T-cell (primary cell): ENCODE measurements around the gene TNS1. TPM values are rescaled to one million over a fixed set of nuclear protein-coding genes. Genes with fewer than 3 reads are reported as not detected.

ENCODE experiments used
- ATAC-seq, 4 experiments: fragments of 200-7000 bp in 3 of 4; fragments of 150-1000 bp in 1 of 4; cut with Tn5 transposase; replicated peaks in 1 of 4; 1 replicate in 3 of 4; 2 replicates in 1 of 4; pipeline ENCODE4 v1.10.0; 2021; ENCODE audit warnings: moderate library complexity in 3 of 4, mild to moderate bottlenecking in 2 of 4, moderate number of reproducible peaks in 1 of 4
- CTCF ChIA-PET, 2 donors: fragments of 300-600 bp; sonication (Branson Sonifier 250); formaldehyde crosslinking; loops; one replicate each; lab custom pipeline; 2022; ENCODE audit warnings: antibody characterized with exemption in 2 of 2; lab: Charles Lee
- POLR2A ChIA-PET, 2 donors: fragments of 300-600 bp; sonication (Branson Sonifier 250); formaldehyde crosslinking; loops; one replicate each; lab custom pipeline; 2022; ENCODE audit warnings: antibody characterized with exemption in 2 of 2; lab: Charles Lee
- DNase-seq, 35 experiments: peaks; one replicate each; pipeline versions ENCODE4 v3.0.0 to v3.0.0-alpha.2; 2013 to 2023
- H3K27ac ChIP-seq: one replicate; pipeline ENCODE4 v1.5.1; 2013; ENCODE audit warnings: low read length
- H3K27me3 ChIP-seq, 2 experiments: replicated peaks in 1 of 2; 1 replicate in 1 of 2; 2 replicates in 1 of 2; pipeline versions ENCODE4 v1.6.1 to v1.7.0; 2013; ENCODE audit warnings: low read length in 1 of 2, mixed read lengths in 1 of 2; ENCODE audit not compliant: control insufficient read depth in 2 of 2, insufficient read depth in 2 of 2; ENCODE audit errors: extremely low read depth in 1 of 2
- H3K36me3 ChIP-seq, 2 donors: 1 replicate in 1 of 2; 2 replicates in 1 of 2; pipeline versions ENCODE4 v1.6.1 to v1.7.0; 2013; ENCODE audit warnings: low read length in 1 of 2; ENCODE audit not compliant: control insufficient read depth in 2 of 2, insufficient read depth in 1 of 2; ENCODE audit errors: extremely low read depth in 1 of 2
- H3K4me1 ChIP-seq, 2 experiments: 1 replicate in 1 of 2; 2 replicates in 1 of 2; pipeline versions ENCODE4 v1.6.1 to v1.7.0; 2013; ENCODE audit warnings: low read length in 2 of 2, mixed read lengths in 1 of 2; ENCODE audit not compliant: insufficient read depth in 2 of 2, control insufficient read depth in 1 of 2; ENCODE audit errors: extremely low read depth in 1 of 2
- H3K4me3 ChIP-seq, 2 donors: 1 replicate in 1 of 2; 2 replicates in 1 of 2; pipeline versions ENCODE4 v1.5.1 to v1.7.0; 2013; ENCODE audit warnings: mild to moderate bottlenecking in 2 of 2, low read length in 1 of 2, moderate library complexity in 1 of 2; ENCODE audit not compliant: control insufficient read depth in 1 of 2; ENCODE audit errors: extremely low read depth in 1 of 2
- H3K9me3 ChIP-seq: 2 replicates; pipeline ENCODE4 v1.7.0; 2013
- H3K27ac Mint-ChIP-seq, 2 donors: one replicate each; pipeline ENCODE4 v1.8.0; 2020 to 2021; ENCODE audit warnings: mild to moderate bottlenecking in 2 of 2, mixed read lengths in 2 of 2
- H3K27me3 Mint-ChIP-seq, 2 donors: one replicate each; pipeline ENCODE4 v1.8.0; 2021 to 2022; ENCODE audit warnings: mixed read lengths in 2 of 2
- H3K36me3 Mint-ChIP-seq: one replicate; pipeline ENCODE4 v1.8.0; 2021; ENCODE audit warnings: mixed read lengths
- H3K4me1 Mint-ChIP-seq, 3 donors: one replicate each; pipeline ENCODE4 v1.8.0; 2020 to 2022; ENCODE audit warnings: mixed read lengths in 3 of 3, mild to moderate bottlenecking in 1 of 3
- H3K4me3 Mint-ChIP-seq, 3 donors: one replicate each; pipeline ENCODE4 v1.8.0; 2020 to 2022; ENCODE audit warnings: mild to moderate bottlenecking in 3 of 3, mixed read lengths in 3 of 3, moderate library complexity in 3 of 3
- H3K9me3 Mint-ChIP-seq, 3 donors: one replicate each; pipeline ENCODE4 v1.8.0; 2020 to 2022; ENCODE audit warnings: mixed read lengths in 3 of 3
- WGBS: methylation state at CpG from one replicate; pipeline ENCODE4 v1.1.5; 2013; ENCODE audit warnings: missing lambda C conversion rate; ENCODE audit not compliant: insufficient coverage; 5-methylcytosine and 5-hydroxymethylcytosine counted together
- total RNA-seq, 35 experiments: library from RNA in 6 of 35; stranded (reverse) in 6 of 35; fragments of 120-200 nt in 1 of 35; gene quantifications; one replicate each; pipeline versions ENCODE4 v1.2.1 to v1.2.4 and lab custom pipeline; 2013 to 2026

TNS1 gene
- total RNA-seq, 5 donors from 2014 or later (not counting 1 experiment from before 2014, with no cell fraction given): 0.28 to 2.1 (median 1.3) TPM

DNA sequence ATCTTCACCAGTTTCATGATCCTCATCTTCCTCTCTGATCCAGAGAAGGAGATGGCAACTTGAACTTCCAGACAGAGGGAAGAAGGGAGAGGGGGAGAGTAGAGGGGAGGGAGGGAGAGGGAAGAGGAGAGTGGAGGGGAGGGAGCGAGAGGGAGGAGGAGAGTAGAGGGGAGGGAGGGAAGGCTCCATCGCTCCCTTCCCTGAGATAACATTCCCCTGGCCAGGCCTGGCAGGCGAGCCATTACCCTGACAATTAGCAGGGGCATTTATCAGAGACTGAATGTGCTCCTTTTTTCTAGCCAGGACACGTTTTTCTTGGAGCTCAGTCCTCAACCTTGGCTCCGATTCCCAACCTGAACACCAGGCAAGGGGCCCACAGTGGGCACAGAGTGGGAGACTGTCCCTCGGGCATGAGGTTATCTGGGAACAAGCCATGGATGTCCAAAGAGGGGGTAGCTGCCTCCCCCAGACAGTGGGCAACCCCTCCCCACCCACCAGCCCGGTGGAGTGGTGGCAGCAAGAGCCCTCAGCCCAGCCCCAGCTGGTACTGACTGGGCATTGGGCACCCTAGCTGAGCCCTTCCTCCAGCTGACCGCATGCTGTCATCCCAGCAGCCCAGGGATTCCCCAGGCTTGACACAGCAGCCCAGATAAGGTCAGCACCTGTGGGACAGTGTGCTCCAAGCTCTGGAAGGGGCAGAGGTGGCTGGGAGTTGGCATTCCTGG, 81.8 kb downstream of the TNS1 start:
- Mint-ChIP-seq H3K36me3 (no peaks in the 10 kb centered on the region), H3K27ac (no peak overlapping the region), H3K9me3 (no peaks in the 10 kb centered on the region), H3K27me3 (peaks cover 0 to 2% of the 10 kb centered on the region in 2 donors), H3K4me3 (no peak overlapping the region), H3K4me1 (no peaks in the 10 kb centered on the region)
- no peak for ATAC-seq
- ChIA-PET CTCF (no interaction called here), POLR2A (no interaction called here)
- Histone ChIP-seq H3K4me3 (no peak overlapping the region), H3K27me3 (peaks cover 0 to 13% of the 10 kb centered on the region in 2 experiments), H3K4me1 (no peaks in the 10 kb centered on the region), H3K36me3 (no peaks in the 10 kb centered on the region), H3K27ac (no peak overlapping the region), H3K9me3 (no peaks in the 10 kb centered on the region)
- no peak for DNase-seq
- 66% methylated on average over 5 of the region's 8 CpGs for WGBS

DNA sequence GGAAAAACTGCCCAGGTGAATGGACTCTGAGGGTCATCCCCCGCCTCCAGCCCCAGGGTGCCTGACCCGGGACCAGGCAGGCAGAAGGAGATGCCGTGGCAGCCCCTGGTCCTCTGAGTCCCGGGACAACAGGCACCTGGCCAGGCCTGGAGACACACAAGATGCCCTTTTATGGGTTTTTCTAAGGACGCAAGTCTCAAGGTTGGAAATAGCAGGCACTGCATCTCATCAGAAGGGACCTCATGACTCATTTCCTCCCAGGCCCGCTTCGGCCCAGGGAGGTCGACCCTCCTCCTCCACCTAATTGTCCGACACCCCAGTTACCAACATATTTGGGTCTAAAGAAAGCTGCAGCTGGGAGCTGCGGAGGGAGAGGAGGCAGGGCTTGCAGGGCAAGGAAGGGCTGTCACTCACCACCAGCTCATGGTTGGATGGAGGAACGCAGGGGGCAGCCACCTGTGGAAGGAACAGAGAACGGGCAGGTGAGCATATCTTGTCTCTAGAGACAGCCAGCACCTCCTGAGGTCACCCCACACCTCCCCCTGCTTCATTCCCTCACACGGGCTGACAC, 82.9 kb downstream of the TNS1 start:
- WGBS: 73% methylated on average over 6 of the region's 13 CpGs
- no peak overlapping the region for H3K27ac Mint-ChIP-seq
- ChIA-PET CTCF (no interaction called here), POLR2A (no interaction called here)
- no peak overlapping the region for H3K27ac ChIP-seq
- H3K9me3 Mint-ChIP-seq: no peaks in the 10 kb centered on the region
- H3K36me3 ChIP-seq: no peaks in the 10 kb centered on the region
- H3K4me1 ChIP-seq: no peaks in the 10 kb centered on the region
- H3K4me3 Mint-ChIP-seq: no peak overlapping the region
- no peak overlapping the region for H3K4me3 ChIP-seq
- peaks cover 3 to 5% of the 10 kb centered on the region in 2 donors for H3K27me3 Mint-ChIP-seq
- no peaks in the 10 kb centered on the region for H3K4me1 Mint-ChIP-seq
- DNase-seq: no peak
- no peaks in the 10 kb centered on the region for H3K36me3 Mint-ChIP-seq
- no peak for ATAC-seq
- H3K9me3 ChIP-seq: no peaks in the 10 kb centered on the region
- peaks cover 0 to 16% of the 10 kb centered on the region in 2 experiments for H3K27me3 ChIP-seq

DNA sequence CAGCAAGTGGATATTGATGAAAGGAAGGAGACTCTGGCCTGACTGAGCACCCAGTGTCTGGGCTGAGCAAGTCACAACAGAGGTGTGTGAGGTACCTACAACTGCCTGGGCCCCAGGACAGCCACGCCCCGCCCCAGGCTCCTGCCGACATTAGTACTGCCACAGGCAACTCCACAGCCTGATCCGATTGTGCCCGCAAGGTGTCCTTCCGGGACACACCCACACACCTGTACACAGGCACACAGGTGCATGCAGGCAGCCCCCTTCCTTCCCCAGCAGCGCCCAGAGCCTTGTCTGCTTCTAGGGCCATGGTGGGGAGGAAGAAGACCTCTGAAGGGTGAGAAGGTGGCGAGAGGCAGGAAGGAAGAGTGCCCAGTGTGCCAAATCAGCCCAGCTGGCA, 83.6 kb downstream of the TNS1 start:
- Histone ChIP-seq H3K27ac (no peak overlapping the region), H3K4me3 (no peak overlapping the region), H3K27me3 (peaks cover 0 to 16% of the 10 kb centered on the region in 2 experiments), H3K4me1 (no peaks in the 10 kb centered on the region), H3K36me3 (no peaks in the 10 kb centered on the region), H3K9me3 (no peaks in the 10 kb centered on the region)
- ATAC-seq (no peak), DNase-seq (no peak)
- Mint-ChIP-seq H3K27me3 (peaks cover 5 to 6% of the 10 kb centered on the region in 2 donors), H3K4me3 (no peak overlapping the region), H3K9me3 (no peaks in the 10 kb centered on the region), H3K36me3 (no peaks in the 10 kb centered on the region), H3K4me1 (no peaks in the 10 kb centered on the region), H3K27ac (no peak overlapping the region)
- POLR2A ChIA-PET: no interaction called here
- CTCF ChIA-PET: no interaction called here
- 87% methylated on average over 5 of the region's 8 CpGs for WGBS

DNA sequence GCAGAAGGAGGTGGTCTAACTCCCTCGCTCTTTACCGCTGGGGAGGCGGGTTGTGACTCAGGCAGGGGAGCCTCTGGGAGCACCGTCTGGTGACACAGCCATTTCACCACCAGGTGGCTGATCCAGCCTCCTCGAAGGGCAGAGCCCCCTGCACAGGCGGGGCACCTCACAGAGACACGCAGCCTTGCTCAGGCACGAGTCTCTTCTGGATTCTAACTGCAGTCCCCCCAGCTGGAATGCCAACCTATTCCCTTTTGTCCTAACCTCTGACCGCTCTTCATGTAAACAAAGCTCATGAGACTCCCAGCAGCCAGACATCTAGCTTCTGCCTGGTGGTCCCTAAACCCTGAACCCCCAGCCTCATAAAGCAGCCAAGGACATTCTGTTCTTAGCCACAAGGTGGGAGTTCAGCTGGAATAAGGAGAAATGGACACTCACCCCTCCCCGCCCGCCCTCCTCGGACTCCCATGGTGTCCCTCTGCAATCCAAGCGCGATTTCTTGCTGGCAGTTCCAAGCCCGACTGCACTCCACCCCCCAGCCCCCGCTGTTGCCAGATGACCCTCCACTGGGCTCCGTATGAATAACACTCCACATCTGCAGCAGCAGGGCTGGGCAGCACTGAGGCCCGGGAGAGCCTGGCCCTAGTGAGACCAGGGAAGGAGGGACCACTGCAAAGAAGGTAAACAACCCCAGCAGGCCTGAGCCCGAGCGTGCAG, 84.3 kb downstream of the TNS1 start:
- 68% methylated on average over 11 of the region's 20 CpGs for WGBS
- ATAC-seq (no peak), DNase-seq (no peak)
- H3K27me3 ChIP-seq: peaks cover 0 to 12% of the 10 kb centered on the region in 2 experiments
- H3K4me1 ChIP-seq: no peaks in the 10 kb centered on the region
- Mint-ChIP-seq H3K27me3 (peaks cover 5 to 8% of the 10 kb centered on the region in 2 donors), H3K27ac (no peak overlapping the region), H3K4me1 (no peaks in the 10 kb centered on the region), H3K4me3 (no peak overlapping the region), H3K36me3 (no peaks in the 10 kb centered on the region), H3K9me3 (no peaks in the 10 kb centered on the region)
- H3K36me3 ChIP-seq: no peaks in the 10 kb centered on the region
- H3K27ac ChIP-seq: no peak overlapping the region
- no peaks in the 10 kb centered on the region for H3K9me3 ChIP-seq
- ChIA-PET CTCF (no interaction called here), POLR2A (no interaction called here)
- no peak overlapping the region for H3K4me3 ChIP-seq

DNA sequence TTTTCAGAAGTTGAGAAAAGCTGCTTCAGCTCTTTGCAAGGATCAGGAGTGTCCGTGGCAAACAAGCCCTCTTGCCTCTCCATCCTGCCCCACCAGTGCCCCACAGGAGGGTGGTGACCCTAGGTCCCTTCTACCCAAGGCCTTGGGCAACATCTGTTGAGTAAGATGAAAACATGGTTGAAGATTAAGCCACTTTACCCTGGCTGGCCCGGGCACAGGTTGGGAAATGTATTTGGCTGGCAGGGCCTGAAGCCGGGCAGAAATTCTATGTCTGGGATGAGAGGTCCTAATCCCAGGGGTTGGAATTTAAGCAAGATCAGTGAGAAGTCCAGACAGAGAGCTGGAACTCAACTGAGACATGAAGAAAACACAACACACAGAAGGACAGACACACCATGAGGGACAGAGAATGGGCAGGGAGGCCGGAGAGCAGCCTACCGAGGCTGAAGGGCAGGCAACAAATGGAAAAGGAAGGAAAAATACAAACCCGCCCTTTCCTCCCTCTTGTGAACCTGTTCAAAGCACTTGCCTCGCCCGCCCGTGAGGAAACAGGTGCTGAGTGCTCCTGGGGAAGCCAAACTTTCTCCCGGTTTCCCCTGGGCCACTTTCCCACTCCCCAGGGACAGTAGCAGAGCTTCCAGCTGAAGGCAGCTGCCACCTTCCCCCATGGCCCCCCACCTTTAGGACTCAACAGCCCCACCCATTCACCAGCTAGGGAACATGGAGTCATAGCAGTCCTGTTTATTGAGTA, 86.1 kb downstream of the TNS1 start:
- Histone ChIP-seq H3K36me3 (no peaks in the 10 kb centered on the region), H3K27ac (no peak overlapping the region), H3K4me1 (no peaks in the 10 kb centered on the region), H3K27me3 (peaks cover 0 to 24% of the 10 kb centered on the region in 2 experiments), H3K4me3 (no peak overlapping the region), H3K9me3 (no peaks in the 10 kb centered on the region)
- Mint-ChIP-seq H3K9me3 (no peaks in the 10 kb centered on the region), H3K36me3 (no peaks in the 10 kb centered on the region), H3K4me3 (no peak overlapping the region), H3K4me1 (no peaks in the 10 kb centered on the region), H3K27me3 (peaks cover 5 to 13% of the 10 kb centered on the region in 2 donors), H3K27ac (no peak overlapping the region)
- POLR2A ChIA-PET: no interaction called here
- ATAC-seq (no peak), DNase-seq (no peak)
- CTCF ChIA-PET: no interaction called here
- whole genome bisulfite sequencing: 77% methylated on average over 6 of the region's 10 CpGs

DNA sequence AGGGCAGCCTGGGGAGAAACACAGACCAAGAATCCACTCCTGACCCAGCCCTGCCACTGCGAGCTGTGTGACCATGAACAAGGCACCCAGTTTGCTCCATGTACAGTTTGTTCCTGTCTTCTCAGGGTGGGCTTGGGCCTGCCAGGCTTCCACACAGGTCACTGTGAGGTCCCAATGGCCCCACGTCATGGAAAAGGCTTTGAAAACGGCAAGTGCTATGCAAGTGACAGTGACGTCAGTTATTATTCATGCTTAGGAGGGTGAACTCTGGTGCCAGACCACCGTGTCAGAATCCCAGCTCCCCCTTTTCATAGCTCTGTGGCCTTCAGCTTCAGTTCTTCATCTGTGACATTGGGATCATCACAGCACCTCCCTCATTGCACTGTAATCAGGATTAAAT, 87.1 kb downstream of the TNS1 start:
- H3K4me3 ChIP-seq: no peak overlapping the region
- WGBS: 78% methylated on average over 5 of the region's 5 CpGs
- H3K4me1 ChIP-seq: no peaks in the 10 kb centered on the region
- H3K27ac Mint-ChIP-seq: no peak overlapping the region
- ATAC-seq (no peak), DNase-seq (no peak)
- H3K9me3 Mint-ChIP-seq: no peaks in the 10 kb centered on the region
- H3K4me3 Mint-ChIP-seq: no peak overlapping the region
- no peaks in the 10 kb centered on the region for H3K9me3 ChIP-seq
- H3K36me3 ChIP-seq: no peaks in the 10 kb centered on the region
- H3K27me3 ChIP-seq: peaks cover 0 to 24% of the 10 kb centered on the region in 2 experiments
- POLR2A ChIA-PET: no interaction called here
- no peak overlapping the region for H3K27ac ChIP-seq
- no peaks in the 10 kb centered on the region for H3K4me1 Mint-ChIP-seq
- H3K27me3 Mint-ChIP-seq: peaks cover 5 to 17% of the 10 kb centered on the region in 2 donors
- H3K36me3 Mint-ChIP-seq: no peaks in the 10 kb centered on the region
- CTCF ChIA-PET: no interaction called here
